HG03064 (cell line): ENCODE results near the gene WRNIP1.

ENCODE experiments used
- ATAC-seq: cut with Tn5 transposase; IDR thresholded peaks from one replicate; pipeline ENCODE4 v1.9.1; 2021; ENCODE audit warnings: low read depth; ENCODE audit not compliant: unreplicated experiment

WRNIP1 gene

DNA sequence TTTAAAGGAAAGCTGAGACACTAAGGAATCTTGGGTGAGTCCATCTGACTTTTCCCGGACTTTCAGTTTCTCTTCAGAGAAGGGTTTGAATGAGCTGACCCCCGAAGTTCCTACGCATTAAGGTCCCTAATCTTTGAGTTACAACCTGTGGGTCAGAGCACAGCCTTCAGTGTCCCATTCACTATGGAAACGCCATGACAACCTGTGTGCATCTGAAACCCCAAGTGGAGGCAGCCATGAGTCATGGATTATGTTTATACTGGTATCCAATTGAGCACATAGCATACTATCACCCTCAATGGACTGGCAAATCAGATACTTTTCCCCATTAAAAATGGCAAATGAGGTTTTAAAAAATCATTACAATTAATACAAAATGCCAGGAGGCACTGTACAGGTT, 25.9 kb upstream of the WRNIP1 start:
- ATAC-seq = no peak

DNA sequence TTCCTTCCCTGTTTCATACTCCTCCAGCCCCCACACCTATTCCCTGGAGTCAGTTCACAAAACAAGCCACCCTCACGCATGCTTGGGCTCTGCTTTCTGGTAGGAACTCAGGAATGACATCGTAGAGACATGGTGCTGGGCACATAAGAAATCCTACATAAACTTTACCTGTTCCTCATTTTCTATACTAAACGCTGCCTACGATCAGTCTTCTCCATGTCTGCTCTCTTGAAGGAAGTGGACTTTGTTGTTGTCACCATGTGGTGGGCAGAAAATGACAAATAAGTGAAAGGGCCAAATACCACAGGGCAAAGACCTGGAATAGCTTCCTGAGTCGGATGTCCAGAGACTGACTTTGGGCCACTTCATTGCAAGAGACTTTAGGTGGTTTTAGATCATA, 24.6 kb upstream of the WRNIP1 start:
- no peak for ATAC-seq

DNA sequence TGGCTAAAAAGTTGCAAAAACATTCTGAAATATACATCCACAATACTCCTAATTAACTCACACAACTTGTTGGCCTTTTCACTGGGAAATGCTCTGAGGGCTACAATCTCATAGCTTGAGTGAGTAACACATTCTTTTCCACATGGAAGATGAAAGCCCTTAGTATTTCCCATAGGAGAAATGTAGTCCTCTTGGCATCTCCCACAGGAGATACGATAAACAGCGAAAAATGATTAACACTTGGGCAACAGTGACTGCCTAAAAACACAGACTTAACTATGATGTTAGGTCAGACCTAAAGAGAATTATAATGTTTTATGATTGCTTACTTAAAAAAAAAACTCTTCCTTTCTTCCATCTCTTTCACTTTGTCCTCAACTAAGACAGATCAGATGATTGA, 23.4 kb upstream of the WRNIP1 start:
- ATAC-seq = no peak

DNA sequence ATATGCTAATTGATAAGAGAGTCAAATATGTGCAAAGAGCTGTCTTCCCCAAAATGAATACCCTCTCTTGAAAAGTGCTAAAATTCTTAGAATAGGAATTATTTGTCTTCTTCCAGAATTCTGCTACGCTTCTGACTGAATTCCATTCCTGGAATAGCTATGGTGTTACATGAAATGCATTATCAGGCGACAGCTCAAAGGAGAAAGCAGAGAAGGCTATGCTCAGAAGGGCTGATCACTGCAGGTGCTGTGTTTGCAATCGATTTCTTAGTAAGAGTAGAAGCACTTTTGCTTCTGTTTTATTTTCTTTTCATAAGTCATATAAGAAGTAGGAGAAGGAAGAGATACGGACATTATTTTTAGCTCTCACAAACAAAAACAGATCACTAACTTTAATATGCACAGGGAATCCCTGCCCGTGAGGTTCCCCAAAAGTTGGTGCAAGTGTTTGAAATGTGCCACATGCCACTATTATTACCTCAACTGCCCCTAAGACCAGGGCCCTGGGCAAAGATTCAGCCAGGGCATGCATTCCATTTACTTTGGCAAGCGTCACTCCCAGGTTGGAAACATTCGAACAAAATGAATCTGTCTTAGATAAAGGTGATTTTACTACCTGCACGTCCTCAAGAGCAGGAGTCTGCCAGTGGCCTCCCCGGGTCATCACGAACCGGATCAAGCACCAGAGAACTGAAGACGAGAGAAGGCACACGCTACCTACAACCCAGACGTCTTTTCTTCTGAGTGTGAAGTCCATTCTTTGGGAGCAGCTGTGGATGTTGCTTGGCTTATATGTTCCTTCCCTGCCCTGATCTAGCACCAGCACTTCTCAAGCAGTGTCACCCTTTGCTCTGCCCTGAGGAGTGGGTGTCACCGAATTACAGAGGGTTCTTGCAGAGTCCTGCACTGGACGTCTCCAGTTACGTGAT, 21.6 kb upstream of the WRNIP1 start:
- no peak for ATAC-seq

DNA sequence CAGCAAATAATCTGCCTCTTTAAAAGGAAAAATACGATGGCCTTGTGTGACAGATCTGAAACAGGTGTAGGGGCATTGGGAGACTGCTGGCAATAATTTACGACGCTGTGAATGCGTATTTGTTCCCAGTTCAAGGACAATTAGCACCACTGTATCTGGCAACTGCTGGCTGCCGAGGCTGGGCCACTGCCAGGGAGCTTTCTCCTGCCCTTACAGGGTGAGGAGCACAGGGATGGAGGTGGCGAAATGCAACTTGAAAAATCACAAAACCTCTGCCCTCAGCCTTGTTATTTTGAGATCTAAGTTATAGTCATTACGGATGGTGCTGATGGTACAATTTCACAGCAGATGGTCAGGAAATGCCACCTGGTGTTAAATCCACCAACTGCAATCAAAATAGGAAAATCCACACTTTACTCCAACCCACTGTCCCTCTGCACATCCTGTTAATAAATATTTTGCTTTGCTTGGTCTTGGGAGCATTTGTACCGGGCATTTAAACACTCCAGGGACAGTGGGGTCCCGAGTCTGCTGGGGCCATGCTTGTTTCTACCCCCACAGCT, 20.9 kb upstream of the WRNIP1 start:
- ATAC-seq = no peak

DNA sequence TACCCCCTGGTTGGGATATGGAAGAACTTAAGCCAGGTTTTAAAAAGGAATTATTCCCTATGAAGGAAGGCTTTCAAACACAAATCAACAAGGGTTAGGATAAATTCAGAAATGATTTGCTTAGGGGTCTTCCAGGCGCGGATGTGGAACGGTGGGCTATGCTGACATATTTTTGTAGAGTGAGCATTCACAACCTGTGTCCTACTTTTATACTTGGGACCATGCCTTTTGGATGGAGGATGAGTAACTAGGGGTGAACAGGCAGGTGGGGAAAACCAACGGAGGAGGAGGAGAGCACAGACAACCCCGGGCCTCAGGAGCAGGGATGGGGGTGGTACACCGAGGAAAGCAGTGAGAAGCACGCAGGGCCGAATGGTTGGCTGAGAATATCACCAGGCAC, 20.4 kb upstream of the WRNIP1 start:
- ATAC-seq = no peak

DNA sequence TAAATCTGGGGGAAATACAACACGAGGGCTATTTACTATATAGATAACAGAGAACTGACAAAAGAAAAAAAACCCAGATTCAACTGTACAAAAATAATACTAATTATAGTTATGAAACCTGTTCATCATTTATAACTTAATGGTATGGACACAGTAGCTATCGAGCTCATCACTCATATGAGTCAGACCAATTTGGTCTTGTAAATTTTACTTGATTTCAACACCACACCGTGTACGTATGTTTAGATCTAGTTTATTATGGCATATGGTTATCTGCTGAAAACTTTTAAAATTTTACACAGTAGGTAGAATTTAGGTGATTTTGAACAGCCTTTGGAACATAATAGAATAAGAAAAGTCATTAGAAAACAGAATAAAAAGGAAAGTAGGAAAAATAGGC, 19.9 kb upstream of the WRNIP1 start:
- no peak for ATAC-seq

DNA sequence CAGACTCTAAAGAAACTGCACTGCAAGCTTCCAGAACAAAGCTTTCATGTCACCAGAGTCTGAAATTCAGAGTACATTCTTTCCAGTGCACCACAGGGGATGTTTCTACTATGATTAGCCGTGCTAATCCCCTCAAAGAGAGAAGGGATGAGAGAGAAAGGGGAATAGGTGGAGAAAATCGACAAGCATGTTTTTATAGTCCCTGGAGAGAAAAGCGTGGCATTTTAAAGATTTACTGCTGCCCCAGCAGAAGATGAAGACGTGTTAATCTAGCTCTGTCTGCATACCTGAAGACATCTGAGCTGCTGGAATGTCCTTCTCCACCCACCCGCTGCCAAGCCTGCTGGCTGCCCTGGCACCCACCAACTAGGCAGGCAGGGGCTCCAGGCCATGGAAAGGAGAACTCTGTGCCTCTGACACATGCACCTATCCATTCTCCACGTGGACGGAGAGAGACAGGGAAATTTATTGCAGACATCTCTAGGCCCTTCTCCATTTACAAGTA, 18.6 kb upstream of the WRNIP1 start:
- no peak for ATAC-seq

DNA sequence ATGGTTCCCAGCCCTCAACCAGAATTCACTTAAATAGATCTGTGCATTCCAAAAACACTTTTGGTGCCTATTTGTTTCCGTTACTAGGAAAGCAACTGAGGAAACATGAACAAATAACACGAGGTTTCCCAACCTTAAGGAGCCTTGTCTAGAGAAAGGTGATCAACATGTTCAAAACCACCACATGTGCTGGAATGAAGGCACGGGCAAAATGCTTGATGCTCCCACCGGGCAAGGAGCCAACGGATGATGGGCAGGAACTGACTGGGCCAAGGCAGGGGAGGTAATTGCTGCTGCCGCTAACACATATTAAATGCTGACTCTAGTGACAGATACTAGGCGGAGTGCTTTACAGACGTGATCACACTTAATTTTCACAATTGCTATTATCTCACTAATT, 17.0 kb upstream of the WRNIP1 start:
- no peak for ATAC-seq

DNA sequence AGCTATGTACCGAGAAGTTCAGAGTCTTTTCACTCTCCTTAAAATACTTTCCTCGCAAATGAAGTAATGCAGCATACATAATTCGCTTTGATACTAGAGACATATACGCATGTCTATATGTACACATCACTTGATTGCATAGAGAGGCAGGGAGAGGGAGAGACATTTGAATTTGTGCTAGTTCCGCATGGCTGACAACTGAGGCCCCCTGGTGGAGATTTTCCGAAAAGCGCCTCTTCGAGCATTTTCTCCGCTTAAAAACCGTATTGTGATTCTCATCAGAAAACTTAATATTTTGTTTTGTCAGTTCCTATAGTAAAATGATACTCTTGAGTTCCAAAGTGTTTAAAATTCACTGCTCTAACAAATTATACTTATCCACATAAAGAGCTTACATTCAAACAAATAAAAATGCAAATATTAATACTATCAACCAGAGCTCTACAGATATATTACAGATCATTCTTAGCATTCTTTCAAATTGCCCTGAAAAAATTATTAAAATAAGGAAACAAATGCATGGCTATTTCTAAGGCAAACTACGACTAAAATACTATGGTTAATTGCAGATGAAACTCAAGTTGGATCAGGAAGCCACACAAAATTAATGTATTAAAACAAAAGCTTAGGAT, 15.1 kb upstream of the WRNIP1 start:
- ATAC-seq = no peak

DNA sequence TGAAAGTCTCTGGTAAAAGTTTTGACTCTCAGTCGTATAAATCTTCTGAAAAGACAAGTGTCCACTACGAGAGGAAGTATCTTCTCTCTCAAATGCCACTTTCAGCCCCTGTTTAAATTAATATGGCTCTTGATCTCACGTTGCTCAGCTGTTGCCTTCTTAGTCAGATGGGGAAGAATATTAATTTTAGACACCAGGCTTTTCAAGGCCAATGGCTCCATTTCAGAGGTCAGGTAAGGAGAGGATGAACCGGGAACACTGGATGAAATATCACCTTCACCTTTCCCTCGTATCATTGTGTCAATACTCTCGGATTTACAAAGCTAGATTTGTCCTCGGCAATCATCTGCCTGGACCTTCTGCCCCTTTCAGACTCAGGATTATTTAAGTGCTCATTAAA, 14.4 kb upstream of the WRNIP1 start, which contains the start of gene MYLK4:
TSS of gene MYLK4 (minus strand) at position 91 of the 400 bp plus-strand sequence. CDS start 1,628 bp downstream, outside the sequence.
- no peak for ATAC-seq

DNA sequence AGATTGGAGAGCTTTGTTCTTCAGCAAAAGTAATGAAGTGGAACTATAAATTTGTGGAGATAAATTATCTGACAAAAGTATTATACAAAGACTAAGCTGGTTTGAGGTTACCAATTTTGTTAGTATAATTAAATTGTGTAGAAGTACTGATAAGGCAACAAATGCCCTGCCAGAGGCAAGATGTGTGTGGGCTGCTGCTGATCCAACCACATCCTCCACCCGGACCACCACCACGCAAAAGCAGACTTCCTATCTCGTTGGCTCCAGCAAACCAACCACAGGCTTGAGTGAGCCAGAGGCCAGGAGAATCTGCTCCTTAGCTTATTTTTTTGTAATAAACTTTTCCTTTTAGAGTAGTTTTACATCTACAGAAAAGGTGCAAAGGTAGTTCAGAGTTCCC, 13.3 kb upstream of the WRNIP1 start:
- no peak for ATAC-seq

DNA sequence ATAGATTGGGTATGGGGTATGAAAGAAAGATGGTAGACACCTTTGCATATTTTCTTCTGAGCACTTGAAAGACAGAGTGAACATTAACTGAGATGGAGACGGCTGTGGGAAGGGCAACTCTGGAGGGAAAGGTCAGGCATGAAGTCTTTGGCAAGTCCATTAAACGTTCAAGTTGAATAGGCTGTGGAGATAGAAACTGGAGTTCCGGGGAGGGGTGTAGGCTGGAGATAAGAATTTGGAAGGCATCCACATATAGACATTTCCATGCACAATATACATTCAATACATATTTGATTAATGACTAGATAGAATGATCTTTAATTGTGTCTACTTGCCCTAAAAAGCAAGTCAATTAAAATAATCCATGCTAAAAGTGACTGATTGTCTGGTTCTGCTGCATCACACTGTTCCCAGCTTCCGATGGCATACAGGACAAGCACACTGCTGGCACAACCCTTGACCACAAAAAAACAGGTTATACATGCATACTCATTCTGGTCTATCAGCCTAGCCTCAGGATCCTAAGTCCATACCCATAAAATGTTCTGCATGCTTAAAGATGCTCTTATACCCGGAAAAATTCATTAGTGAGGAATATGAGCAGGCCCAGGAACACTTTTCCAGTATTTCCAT, 12.6 kb upstream of the WRNIP1 start:
- ATAC-seq = no peak

DNA sequence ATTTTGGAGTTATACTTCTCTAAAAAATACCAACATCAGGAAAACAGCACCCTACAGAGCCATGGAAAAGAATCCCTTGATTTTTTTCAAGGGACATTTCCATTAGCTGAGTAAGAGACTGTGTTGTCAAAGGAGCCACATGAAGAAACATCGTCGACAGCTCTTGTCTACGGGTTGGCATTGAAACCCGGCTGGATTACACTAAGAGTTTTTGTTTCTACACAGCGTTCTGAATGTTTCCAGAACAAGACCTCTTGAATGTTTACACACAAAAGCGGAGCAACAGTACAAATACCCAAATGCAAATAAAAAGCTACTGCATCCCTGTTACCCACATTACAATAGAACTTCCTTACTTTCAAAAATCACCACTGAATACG, 12.1 kb upstream of the WRNIP1 start:
- no peak for ATAC-seq

DNA sequence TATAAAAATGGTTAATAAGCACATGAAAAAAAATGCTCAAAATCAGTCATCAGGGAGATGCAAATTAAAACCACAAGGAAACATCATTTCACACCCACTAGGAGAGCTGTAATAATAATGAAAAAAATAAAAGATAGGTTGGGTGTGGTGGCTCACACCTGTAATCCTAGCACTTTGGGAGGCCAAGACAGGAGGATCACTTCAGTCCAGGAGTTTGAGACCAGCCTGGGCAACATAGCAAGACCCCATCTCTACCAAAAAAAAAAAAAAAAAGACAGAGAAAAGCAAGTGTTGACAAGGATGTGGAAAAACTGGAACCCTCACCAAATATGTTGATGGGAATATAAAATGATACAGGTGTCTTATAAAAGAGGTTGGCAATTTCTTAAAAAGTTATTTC, 11.4 kb upstream of the WRNIP1 start:
- no peak for ATAC-seq

DNA sequence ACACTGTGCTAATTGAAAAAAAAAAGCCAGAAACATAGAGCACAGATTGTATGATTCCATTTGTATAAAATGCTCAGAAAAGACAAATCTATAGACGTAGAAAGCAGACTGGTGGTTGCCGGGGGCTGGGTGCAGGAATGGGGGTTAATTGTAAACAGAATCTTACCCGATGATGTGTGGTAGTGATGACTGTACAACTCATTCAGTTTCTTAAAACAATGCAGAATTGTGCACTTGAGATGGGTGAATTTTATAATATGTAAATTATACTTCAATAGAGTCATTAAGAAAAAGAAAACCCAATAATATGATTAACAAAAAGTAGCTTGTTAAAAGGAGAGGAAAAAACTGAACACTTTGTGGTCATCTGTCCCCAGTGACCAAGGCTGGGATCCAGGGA, 10.8 kb upstream of the WRNIP1 start:
- ATAC-seq = no peak

DNA sequence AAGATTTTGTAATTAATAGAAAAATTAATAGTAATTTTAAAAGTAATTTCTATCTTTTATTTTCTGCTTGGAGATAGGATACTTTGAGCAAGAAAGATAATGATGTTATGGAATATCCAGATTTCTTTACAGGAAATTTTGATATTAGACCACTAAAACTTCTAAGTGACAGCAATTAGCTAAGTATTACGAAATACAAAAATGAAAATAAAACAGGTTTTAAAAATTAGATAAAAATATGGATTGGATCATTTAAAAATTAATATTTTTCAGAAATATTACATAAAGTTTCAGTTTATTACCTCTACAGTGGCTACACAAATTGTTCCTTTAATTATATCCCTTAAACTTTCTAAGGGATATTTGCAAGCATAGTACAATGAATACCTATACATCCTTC, 10.3 kb upstream of the WRNIP1 start:
- no peak for ATAC-seq

DNA sequence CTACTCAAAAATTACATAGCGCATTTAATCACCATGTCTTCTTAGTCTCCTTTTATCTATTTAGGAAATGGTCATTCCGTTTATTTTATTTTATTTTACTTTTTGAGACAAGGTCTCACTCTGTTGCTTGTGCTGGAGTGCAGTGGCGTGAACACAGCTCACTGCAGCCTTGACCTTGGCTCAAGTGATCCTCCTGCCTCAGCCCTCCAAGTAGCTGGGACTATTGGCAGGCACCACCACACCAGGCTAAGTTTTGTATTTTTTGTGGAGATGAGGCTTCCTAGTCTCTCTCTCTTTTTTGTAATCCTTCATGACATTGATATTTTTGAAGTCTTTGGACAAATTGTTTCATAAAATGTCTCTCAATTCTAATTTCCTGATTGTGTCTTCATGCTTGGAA, 9.7 kb upstream of the WRNIP1 start:
- no peak for ATAC-seq

DNA sequence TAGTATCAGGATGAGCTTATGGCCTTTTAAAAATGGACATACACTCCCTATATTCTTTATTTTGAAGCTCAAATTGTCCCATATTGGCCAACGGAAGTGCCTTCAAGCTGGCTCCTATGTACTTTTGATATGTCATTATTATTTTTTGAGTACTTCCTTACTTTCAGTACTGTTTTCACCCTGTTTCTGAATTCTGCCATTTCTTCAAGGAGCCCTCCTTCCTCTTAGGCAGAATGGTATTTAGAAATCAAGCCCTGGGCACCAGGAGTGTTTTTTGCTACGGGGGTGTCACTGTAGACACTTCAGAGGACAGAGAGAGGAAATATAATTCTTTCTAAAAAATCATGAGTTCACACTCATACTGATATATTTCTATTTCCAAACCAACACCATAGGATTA, 9.0 kb upstream of the WRNIP1 start:
- ATAC-seq = no peak

DNA sequence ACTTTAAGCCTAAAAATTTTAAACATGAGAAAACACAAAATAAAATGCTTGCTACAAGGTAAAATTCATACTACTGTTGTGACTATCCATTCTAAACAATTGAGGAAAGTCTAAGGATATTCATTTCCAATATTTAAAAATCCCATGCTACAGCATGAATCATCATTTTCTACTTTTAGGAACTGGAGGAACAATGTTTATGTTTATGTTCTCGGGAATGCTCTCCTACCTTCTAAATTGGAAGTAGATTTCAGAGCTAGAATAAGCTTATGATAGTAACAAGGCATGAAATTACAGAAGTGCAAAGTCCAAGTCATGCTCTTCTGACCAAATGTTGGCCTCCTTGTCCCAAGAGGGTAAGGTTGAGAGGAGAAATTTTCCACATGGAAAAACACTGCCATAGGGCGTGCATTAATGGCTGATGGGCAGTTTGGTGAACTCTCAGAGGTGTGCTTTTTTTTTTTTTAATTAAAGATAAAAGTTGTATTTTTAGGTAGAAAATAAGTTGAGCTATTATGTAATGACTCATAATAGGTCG, 8.4 kb upstream of the WRNIP1 start:
- no peak for ATAC-seq

DNA sequence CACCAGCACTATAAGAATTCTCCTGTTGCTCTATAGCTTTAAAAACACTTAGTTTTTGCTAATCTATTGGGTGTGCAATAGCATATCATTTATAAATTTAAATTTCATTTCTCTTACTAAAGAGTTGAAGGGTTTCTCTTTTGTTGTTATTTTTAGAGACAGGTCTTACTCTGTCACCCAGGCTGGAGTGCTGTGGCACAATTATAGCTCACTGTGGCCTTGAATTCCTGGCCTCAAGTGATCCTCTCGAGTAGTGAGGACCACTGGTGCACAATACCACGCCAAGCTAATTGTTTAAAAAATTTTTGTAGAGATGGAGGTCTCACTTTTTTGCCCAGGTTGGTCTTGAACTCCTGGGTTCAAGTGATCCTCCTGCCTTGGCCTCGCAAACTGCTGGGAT, 6.2 kb upstream of the WRNIP1 start:
- ATAC-seq = no peak
